ENCODE measurements around the gene EMP3. TPM values are rescaled to one million over a fixed set of nuclear protein-coding genes. Genes with fewer than 3 reads are reported as not detected.

The EMP3 gene
- total and polyA plus RNA-seq, 12 donors: 20.6 to 409 (median 103) TPM

GRCh38 chr19:48330012-48330681 is 4.8 kb downstream of the EMP3 start:
- peaks cover 20 to 39% of the 10 kb centered on the region in 2 donors for H3K4me1 ChIP-seq (replicated peaks in 1 of 2)
- peak in 1 of 2 donors; percentile 36 for TF ChIP-seq POLR2A (IDR thresholded peaks at IDR 0.05)
- TF ChIP-seq CTCF (IDR thresholded peaks at IDR 0.05): no peak
- H3K27ac ChIP-seq: peak overlapping the region; percentile 20 to 82 (median 45)
- intact Hi-C loops (cut with DNase I): no loop called here
- 15 to 33% (median 25%) methylated on average over 19 to 41 of the region's 41 CpGs for WGBS, 4 donors
- no peaks in the 10 kb centered on the region for H3K27me3 ChIP-seq
- no peaks in the 10 kb centered on the region for H3K36me3 ChIP-seq (replicated peaks in 1 of 2)
- H3K4me3 ChIP-seq: peak overlapping the region in 1 of 4 donors; percentile 55
- H3K9me3 ChIP-seq (replicated peaks in 1 of 3): no peaks in the 10 kb centered on the region
- DNase-seq: peak; percentile 81 to 92 (median 86)

GRCh38 chr19:48332351-48332661 is 7.0 kb downstream of the EMP3 start:
- Histone ChIP-seq H3K4me1 (replicated peaks in 1 of 2) (peaks cover 9 to 27% of the 10 kb centered on the region in 2 donors), H3K36me3 (replicated peaks in 1 of 2) (no peaks in the 10 kb centered on the region), H3K9me3 (replicated peaks in 1 of 3) (no peaks in the 10 kb centered on the region), H3K4me3 (peak overlapping the region in 1 of 4 donors; percentile 44), H3K27ac (peak overlapping the region in 4 of 5 donors; percentile 52 to 84 (median 77)), H3K27me3 (no peaks in the 10 kb centered on the region)
- no peak for TF ChIP-seq POLR2A (IDR thresholded peaks at IDR 0.05)
- TF ChIP-seq CTCF (IDR thresholded peaks at IDR 0.05): no peak
- DNase-seq: no peak
- intact Hi-C loops (cut with DNase I): no loop called here
- WGBS, 4 donors: 15 to 39% (median 31%) methylated on average over 6 of the region's 6 CpGs

GRCh38 chr19:48332662-48333466 is 7.5 kb downstream of the EMP3 start:
- peak in 1 of 2 donors; percentile 21 for TF ChIP-seq POLR2A (IDR thresholded peaks at IDR 0.05)
- no peak for TF ChIP-seq CTCF (IDR thresholded peaks at IDR 0.05)
- H3K4me1 ChIP-seq (replicated peaks in 1 of 2): peaks cover 9 to 27% of the 10 kb centered on the region in 2 donors
- no peaks in the 10 kb centered on the region for H3K9me3 ChIP-seq (replicated peaks in 1 of 3)
- H3K36me3 ChIP-seq (replicated peaks in 1 of 2): no peaks in the 10 kb centered on the region
- intact Hi-C loops (cut with DNase I): no loop called here
- H3K27me3 ChIP-seq: no peaks in the 10 kb centered on the region
- H3K4me3 ChIP-seq: peak overlapping the region in 1 of 4 donors; percentile 44
- WGBS, 4 donors: 1% methylated on average over 18 to 25 of the region's 25 CpGs
- DNase-seq: peak; percentile 92 to 98 (median 96)
- peak overlapping the region; percentile 24 to 84 (median 76) for H3K27ac ChIP-seq

All from adrenal gland (tissue), 12 donors.